Karpas-422 (cell line): ENCODE measurements around the gene SAMD10. TPM values are rescaled to one million over a fixed set of nuclear protein-coding genes. Genes with fewer than 3 reads are reported as not detected.

Experiments
- DNase-seq: peaks from one replicate; pipeline ENCODE4 v3.0.0-alpha.2; 2015
- H2AFZ ChIP-seq: fragments of 200-600 bp; sonication (generic); 2 replicates; pipeline ENCODE4 v1.6.1; 2014; ENCODE audit warnings: antibody characterized with exemption, low read length, mixed read lengths
- H3K27ac ChIP-seq: fragments of 200-600 bp; sonication (generic); 2 replicates; pipeline ENCODE4 v1.5.1; 2014; ENCODE audit warnings: mild to moderate bottlenecking, low read length, moderate library complexity
- H3K27me3 ChIP-seq: fragments of 200-600 bp; sonication (generic); 2 replicates; pipeline ENCODE4 v1.6.1; 2014; ENCODE audit warnings: low read length, mixed read lengths
- H3K36me3 ChIP-seq: fragments of 200-600 bp; sonication (generic); 2 replicates; pipeline ENCODE4 v1.6.1; 2014; ENCODE audit warnings: low read length, mixed read lengths; ENCODE audit not compliant: insufficient read depth
- H3K4me1 ChIP-seq: fragments of 200-600 bp; sonication (generic); 2 replicates; pipeline ENCODE4 v1.6.1; 2014; ENCODE audit warnings: mild to moderate bottlenecking, low read length, mixed read lengths
- H3K4me2 ChIP-seq: fragments of 200-600 bp; sonication (generic); 2 replicates; pipeline ENCODE4 v1.6.1; 2014; ENCODE audit warnings: low read length, low read depth, mild to moderate bottlenecking; ENCODE audit not compliant: poor library complexity, severe bottlenecking
- H3K4me3 ChIP-seq: fragments of 200-600 bp; sonication (generic); 2 replicates; pipeline ENCODE4 v1.5.1; 2014; ENCODE audit warnings: mild to moderate bottlenecking, antibody characterized with exemption, low read length, mixed read lengths
- H3K79me2 ChIP-seq: fragments of 200-600 bp; sonication (generic); 2 replicates; pipeline ENCODE4 v1.6.1; 2014; ENCODE audit warnings: mild to moderate bottlenecking, low read length, mixed read lengths
- H3K9ac ChIP-seq: fragments of 200-600 bp; sonication (generic); 2 replicates; pipeline ENCODE4 v1.6.0; 2014; ENCODE audit warnings: low read length
- H3K9me2 ChIP-seq: fragments of 200-600 bp; sonication (generic), shearing (Covaris generic); replicated peaks from 2 replicates; pipeline ENCODE4 v1.6.0; 2014; ENCODE audit warnings: mild to moderate bottlenecking, low read length, moderate library complexity; ENCODE audit not compliant: insufficient read depth
- H3K9me3 ChIP-seq: fragments of 300-700, 200-600 bp; sonication (generic); 2 replicates; pipeline ENCODE4 v1.6.1; 2014; ENCODE audit warnings: low read length, mixed read lengths
- H4K20me1 ChIP-seq: fragments of 200-600 bp; sonication (generic); 2 replicates; pipeline ENCODE4 v1.6.1; 2014; ENCODE audit warnings: mild to moderate bottlenecking, antibody characterized with exemption, low read length, low read depth; ENCODE audit not compliant: insufficient read depth
- total RNA-seq: library from RNA; depleted of rRNA; stranded (reverse); fragments of >200 nt; shearing (Covaris generic); gene quantifications from 2 replicates; pipeline ENCODE4 v1.2.3, GENCODE V29; 2014; ENCODE audit warnings: low replicate concordance

SAMD10 gene
- total RNA-seq, 1 experiment from 2014 or later, result 11.7 TPM

DNA sequence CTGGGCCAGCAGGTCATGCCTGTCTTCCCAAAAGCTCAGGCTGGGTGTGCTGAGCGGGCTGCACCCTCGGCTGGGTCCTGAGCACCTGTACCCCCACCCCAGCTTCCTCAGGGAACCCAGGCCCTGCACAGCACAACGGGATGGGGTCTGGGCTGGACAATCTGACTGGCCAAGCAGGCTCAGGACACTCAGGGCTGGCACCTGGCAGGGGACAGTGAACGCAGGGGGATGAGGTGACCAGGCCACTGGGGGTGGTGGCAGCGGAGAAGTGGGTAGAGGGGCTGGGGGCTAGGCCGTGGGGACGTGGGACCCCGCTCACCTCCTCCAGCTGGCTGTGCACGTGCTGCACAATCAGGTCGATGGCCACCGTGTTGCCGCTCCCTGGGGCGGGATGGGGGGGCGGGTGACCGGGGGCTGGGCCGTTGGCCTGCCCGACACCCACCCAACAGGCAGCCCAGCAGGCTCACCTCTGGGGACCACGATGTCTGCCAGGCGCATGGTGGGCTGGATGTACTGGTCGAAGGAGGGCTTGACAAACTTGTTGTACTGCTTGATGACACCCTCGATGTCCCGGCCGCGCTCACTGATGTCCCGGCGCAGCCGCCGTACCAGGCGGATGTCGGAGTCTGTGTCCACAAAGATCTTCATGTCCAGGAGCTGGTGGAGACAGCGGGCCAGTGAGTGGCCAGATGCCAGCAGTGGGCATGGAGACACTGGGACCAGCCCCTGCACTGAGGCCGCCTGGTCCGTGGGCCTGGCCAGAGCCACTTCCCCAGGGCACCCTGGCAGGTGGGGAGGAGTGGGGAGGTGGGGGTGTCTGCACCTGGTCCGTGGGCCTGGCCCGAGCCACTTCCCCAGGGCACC, 35.1 kb downstream of the SAMD10 start:
- Histone ChIP-seq H3K27me3 (no peaks in the 10 kb centered on the region), H3K4me3 (no peak overlapping the region), H3K79me2 (peaks cover 42% of the 10 kb centered on the region), H2AFZ (no peak overlapping the region), H3K27ac (no peak overlapping the region), H3K9me2 (no peaks in the 10 kb centered on the region), H3K4me1 (peaks cover 9% of the 10 kb centered on the region), H3K9me3 (no peaks in the 10 kb centered on the region), H3K36me3 (peaks cover 10% of the 10 kb centered on the region; the same call in 1 of the 2 replicates), H4K20me1 (peaks cover 31% of the 10 kb centered on the region), H3K4me2 (no peak overlapping the region), H3K9ac (no peak overlapping the region)
- DNase-seq, result no peak

DNA sequence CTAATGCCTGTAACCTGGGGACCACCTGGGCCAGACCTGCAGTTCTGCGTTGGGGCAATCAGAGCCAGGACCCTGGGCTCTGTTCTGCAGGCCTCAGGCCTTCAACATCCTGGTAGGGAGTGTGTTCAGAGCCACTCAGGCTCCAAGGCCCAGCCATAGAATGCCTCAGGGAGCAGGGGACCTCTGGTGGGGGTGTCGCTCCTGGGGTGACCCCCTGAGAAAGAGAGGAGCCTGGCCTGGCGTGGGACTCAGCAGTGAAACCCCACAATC, 35.7 kb downstream of the SAMD10 start:
- Histone ChIP-seq H3K9me3 (no peaks in the 10 kb centered on the region), H3K27me3 (no peaks in the 10 kb centered on the region), H3K36me3 (peaks cover 10% of the 10 kb centered on the region; the same call in 1 of the 2 replicates), H3K4me3 (no peak overlapping the region), H3K27ac (no peak overlapping the region), H4K20me1 (peaks cover 25% of the 10 kb centered on the region), H2AFZ (no peak overlapping the region), H3K79me2 (peaks cover 37% of the 10 kb centered on the region), H3K4me2 (no peak overlapping the region), H3K9ac (no peak overlapping the region), H3K4me1 (peaks cover 3% of the 10 kb centered on the region), H3K9me2 (no peaks in the 10 kb centered on the region)
- DNase-seq, result no peak

DNA sequence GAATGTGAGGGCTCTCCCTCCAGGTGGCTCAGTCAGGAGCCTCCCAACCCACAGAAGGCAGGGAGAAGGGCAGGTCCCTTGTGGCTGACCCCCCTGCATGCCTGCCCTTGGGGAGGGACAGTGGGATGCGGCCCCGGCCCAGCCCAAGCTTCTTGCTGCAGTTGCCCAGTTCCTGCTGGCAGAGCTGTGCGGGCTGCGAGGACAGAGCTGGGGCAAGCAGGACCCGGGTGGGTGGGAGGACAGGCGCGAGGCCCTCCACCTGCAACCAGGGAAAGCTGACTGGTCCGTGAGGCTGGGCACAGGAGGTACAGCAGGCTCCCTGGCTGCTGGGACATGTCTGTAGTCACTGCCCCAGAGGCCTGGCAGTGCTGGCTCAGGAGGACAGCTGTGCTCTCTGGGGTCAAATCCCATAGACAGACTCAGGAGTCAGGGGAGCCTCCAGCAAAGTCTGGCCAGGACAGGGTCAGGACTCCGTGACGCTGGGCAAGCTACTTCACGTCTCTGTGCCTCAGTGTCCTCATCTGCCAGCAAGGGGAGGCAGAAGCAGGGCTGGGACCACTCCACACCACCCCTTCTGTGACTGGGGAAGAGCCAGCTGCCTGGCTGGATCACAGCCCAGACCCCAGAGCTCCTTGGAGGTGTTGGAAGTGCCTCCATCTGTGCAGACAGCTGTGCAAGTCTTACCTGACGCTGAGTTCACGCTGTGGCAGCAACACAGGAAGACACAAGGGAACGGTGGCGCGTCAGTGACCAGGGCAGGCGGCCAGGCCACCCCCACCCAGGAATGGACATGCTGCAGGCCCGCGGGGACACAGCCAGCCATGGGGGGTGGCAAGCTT, 36.3 kb downstream of the SAMD10 start:
- H3K9ac ChIP-seq, result no peak overlapping the region
- H4K20me1 ChIP-seq, result peaks cover 20% of the 10 kb centered on the region
- no peaks in the 10 kb centered on the region for H3K9me3 ChIP-seq
- H3K4me3 ChIP-seq, result no peak overlapping the region
- H3K4me2 ChIP-seq, result no peak overlapping the region
- no peak overlapping the region for H2AFZ ChIP-seq
- DNase-seq, result no peak
- no peaks in the 10 kb centered on the region for H3K4me1 ChIP-seq
- H3K9me2 ChIP-seq, result no peaks in the 10 kb centered on the region
- peaks cover 9% of the 10 kb centered on the region; the same call in 1 of the 2 replicates for H3K36me3 ChIP-seq
- H3K27ac ChIP-seq, result no peak overlapping the region
- no peaks in the 10 kb centered on the region for H3K27me3 ChIP-seq
- peaks cover 31% of the 10 kb centered on the region for H3K79me2 ChIP-seq

DNA sequence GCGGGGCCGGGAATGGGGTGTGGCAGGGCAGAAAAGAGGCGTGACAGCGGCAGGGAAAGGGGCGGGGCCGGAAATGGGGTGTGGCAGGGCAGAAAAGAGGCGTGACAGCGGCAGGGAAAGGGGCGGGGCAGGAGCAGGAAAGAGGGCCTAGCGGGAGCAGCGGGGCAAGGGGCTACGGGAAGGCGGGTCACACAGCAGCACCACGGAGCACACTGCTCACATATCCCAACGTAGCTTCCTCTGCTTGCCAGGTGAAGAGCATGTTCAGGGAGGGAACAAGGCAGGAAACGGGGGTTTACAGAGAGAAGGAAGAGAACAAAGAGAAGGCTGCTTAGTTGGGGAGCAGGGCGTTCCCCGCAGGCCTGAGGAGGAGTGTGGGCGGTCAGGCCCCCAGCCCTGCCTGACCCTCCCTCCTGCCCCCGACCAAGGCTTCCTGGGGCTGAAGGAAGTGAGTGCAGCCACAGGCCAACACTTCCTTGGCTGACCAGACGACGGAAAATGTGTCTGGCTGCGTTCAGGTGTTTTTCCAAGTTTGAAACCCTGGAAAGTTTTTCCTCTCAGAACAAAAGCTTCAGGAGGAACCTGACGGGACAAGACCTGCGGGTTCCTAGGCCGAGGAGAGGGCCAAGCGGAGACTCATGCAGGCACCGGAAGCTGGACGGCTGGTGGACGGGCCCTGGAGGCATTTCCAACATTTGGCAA, 37.0 kb downstream of the SAMD10 start:
- Histone ChIP-seq H3K4me1 (no peaks in the 10 kb centered on the region), H3K79me2 (peaks cover 24% of the 10 kb centered on the region), H2AFZ (no peak overlapping the region), H3K9ac (no peak overlapping the region), H3K9me2 (no peaks in the 10 kb centered on the region), H3K4me3 (no peak overlapping the region), H4K20me1 (peaks cover 12% of the 10 kb centered on the region; the same call in 1 of the 2 replicates), H3K4me2 (no peak overlapping the region), H3K9me3 (no peaks in the 10 kb centered on the region), H3K27me3 (no peaks in the 10 kb centered on the region), H3K36me3 (0 out of 2 replicates have a peak, but pooled peaks cover 4% of the 10 kb centered on the region), H3K27ac (no peak overlapping the region)
- DNase-seq, result peak; percentile 69

DNA sequence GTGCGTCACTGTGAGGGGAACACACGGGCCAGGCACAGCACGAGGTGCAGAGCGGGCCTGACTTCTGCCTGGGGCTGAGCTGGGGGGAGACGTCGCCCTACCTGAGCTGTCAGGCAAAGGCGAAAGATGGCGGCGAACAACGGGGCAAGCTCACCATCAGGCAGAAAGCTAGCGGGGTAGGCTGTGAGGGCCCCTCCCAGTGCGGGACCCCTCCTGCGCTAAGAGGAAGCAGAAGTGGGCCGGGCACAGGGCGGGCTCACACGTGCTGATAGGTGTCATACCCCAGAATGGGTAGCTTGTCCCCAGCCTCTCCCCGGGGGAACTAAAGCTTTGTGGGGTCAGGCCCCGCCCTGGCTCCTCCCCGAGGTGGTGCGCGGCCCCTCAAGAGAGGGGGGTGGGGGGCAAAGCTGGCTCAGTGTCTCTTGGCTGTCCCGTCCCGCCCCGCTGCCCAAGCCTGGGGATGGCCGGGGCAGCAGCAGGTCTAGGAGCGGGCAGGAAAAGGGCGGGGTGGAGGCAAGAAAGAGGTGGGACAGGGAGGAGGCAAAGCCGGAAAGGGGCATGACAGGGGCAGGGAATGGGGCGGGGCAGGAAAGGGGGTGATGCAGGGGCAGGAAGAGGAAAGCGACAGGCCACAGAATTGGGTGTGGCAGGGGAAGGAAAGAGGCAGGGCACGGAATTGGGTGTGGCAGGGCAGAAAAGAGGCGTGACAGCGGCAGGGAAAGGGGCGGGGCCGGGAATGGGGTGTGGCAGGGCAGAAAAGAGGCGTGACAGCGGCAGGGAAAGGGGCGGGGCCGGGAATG, 38.0 kb downstream of the SAMD10 start:
- DNase-seq, result no peak
- H3K4me2 ChIP-seq, result no peak overlapping the region
- H3K4me3 ChIP-seq, result no peak overlapping the region
- H4K20me1 ChIP-seq, result peaks cover 8% of the 10 kb centered on the region; the same call in 1 of the 2 replicates
- no peaks in the 10 kb centered on the region for H3K4me1 ChIP-seq
- H3K79me2 ChIP-seq, result peaks cover 15% of the 10 kb centered on the region
- no peaks in the 10 kb centered on the region for H3K27me3 ChIP-seq
- no peak overlapping the region for H3K27ac ChIP-seq
- H3K9me2 ChIP-seq, result no peaks in the 10 kb centered on the region
- H2AFZ ChIP-seq, result no peak overlapping the region
- H3K36me3 ChIP-seq, result 0 out of 2 replicates have a peak, but pooled peaks cover 4% of the 10 kb centered on the region
- no peak overlapping the region for H3K9ac ChIP-seq
- H3K9me3 ChIP-seq, result no peaks in the 10 kb centered on the region

DNA sequence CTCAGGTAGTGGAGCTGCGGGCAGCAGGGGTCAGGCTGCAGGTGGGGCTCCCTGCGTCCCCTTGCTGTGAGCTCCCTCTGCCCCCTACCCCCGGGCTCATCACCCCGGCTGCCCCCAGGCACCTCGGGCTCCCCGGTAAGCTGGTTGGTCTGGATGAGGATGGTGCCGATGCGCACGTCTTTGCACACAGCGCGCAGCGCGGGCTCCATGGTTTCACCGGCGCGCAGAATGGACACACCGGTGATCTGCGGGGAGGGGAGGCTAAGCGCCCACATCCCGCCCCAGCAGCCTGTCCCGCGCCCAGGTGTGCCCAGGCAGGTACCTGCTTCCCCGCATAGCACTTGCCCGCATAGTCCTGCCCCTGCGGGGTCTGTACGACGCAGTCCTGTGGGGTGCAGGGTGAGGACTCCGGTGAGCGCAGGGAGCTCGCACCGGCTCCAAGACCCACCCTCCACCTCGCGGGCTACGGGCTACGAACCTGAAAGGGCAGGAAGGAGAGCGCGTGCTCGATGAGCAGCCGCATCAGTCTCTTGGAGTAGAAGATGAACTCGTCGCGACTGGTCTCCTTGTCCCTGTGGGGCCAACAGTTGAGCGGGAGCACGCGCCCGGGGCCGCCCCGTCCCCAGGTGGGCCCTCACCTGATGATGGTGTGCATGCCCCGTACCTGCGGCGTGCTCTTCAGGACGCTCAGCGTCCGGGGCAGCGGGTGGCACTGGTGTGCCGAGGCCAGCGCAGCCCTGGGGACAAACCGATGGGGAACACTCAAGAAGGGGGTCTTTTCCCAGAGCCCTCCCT, 38.8 kb downstream of the SAMD10 start:
- Histone ChIP-seq H3K79me2 (peaks cover 7% of the 10 kb centered on the region), H3K4me3 (no peak overlapping the region), H3K9me2 (no peaks in the 10 kb centered on the region), H3K27ac (no peak overlapping the region), H3K4me2 (no peak overlapping the region), H3K27me3 (no peaks in the 10 kb centered on the region), H3K9ac (no peak overlapping the region), H3K9me3 (no peaks in the 10 kb centered on the region), H4K20me1 (peaks cover 8% of the 10 kb centered on the region; the same call in 1 of the 2 replicates), H2AFZ (no peak overlapping the region), H3K4me1 (no peaks in the 10 kb centered on the region), H3K36me3 (0 out of 2 replicates have a peak, but pooled peaks cover 4% of the 10 kb centered on the region)
- no peak for DNase-seq

DNA sequence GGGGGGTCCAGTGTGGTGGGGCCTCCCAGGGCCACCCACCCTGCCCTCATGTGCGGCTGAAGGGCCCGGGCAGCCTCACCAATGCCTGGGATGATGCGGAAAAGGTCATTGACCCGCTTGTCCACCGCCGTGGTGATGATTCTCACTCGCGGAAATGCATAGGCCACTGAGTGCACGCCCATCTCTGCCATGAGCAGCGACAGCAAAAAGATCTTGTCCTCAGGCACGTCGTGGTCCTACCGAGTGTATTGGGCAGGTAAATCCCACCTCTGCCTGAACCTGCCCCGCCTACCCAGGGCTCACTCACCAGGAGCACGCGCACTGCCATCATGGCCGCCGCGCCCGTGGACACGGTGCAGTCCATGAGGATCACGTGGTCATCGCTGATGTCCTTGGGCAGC, 39.4 kb downstream of the SAMD10 start:
- peaks cover 4% of the 10 kb centered on the region; the same call in 1 of the 2 replicates for H4K20me1 ChIP-seq
- H3K4me2 ChIP-seq, result no peak overlapping the region
- no peaks in the 10 kb centered on the region for H3K27me3 ChIP-seq
- H3K4me3 ChIP-seq, result no peak overlapping the region
- no peak for DNase-seq
- H2AFZ ChIP-seq, result no peak overlapping the region
- H3K79me2 ChIP-seq, result peaks cover under 1% of the 10 kb centered on the region
- H3K4me1 ChIP-seq, result no peaks in the 10 kb centered on the region
- 0 out of 2 replicates have a peak, but pooled peaks cover 4% of the 10 kb centered on the region for H3K36me3 ChIP-seq
- H3K27ac ChIP-seq, result no peak overlapping the region
- no peaks in the 10 kb centered on the region for H3K9me3 ChIP-seq
- H3K9ac ChIP-seq, result no peak overlapping the region
- H3K9me2 ChIP-seq, result no peaks in the 10 kb centered on the region
